HG03520 (cell line): ENCODE data around the gene KHDC1.
"Not testable (repeated sequence)": the region's sequence is repeated elsewhere in the genome, so short reads cannot be mapped to it uniquely, and the experiment has no call there.

Experiments used
- ATAC-seq: cut with Tn5 transposase; IDR thresholded peaks from one replicate; pipeline ENCODE4 v1.9.1; 2021; ENCODE audit warnings: mild to moderate bottlenecking, moderate library complexity; ENCODE audit not compliant: unreplicated experiment

The KHDC1 gene, protein sequence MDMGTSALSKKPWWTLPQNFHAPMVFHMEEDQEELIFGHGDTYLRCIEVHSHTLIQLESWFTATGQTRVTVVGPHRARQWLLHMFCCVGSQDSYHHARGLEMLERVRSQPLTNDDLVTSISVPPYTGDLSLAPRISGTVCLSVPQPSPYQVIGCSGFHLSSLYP

DNA sequence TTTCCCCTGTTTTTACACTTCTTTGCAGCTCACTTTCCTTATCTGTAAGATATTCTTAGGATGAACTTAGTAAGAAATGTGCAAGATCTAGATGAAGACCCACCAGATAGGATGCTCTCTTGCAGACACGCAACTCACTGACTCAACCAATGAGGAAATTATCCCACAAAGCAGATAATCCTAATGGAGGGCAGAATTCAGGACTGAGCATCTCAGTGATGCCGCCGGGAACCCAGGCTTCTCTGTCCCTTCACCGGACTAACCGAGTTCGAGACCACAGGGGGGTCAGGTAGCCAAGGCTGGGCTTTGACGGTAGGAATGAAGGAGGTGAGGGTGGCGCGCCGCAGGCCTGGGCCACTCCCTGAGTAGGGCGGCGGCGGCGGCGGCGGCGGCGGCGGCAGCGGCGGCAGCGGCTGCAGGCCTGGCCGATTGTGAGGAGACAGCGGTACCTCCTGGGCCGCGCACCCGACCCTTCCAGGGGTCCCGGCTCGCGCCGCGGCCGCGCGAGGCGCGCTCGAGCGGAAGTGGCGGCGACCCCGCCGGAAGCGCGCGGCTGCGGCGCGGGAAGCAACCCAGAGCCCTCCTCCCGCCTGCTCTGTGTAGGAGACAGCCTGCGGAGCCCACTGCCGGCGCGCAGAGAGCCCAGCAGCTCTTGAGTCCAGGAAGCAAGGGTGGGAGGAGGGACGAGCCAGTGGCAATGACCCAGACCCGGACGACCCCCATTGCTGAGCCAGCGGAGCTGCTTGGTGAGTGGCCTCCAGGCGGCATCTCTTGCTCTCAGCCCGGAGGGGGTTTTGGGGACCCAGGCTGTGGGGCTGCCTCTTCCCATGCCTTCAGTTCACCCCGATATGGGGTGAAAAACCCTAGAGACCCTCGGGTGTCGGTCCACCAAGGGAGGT lies at the start of gene KHDC1:
TSS of gene KHDC1 (minus strand) at position 526 of the 899 bp plus-strand sequence. CDS start 20,679 bp downstream, outside the sequence.
- peak; percentile 83 for ATAC-seq

DNA sequence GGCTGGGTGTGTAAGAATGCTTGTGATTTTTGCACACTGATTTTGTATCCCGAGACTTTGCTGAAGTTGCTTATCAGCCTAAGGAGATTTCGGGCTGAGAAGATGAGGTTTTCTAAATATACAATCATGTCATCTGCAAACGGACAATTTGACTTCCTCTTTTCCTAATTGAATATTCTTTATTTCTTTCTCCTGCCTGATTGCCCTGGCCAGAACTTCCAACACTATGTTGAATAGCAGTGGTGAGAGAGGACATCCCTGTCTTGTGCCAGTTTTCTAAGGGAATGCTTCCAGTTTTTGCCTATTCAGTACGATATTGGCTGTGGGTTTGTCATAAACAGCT lies 47.5 kb upstream of the KHDC1 start:
- ATAC-seq: not testable (repeated sequence)

DNA sequence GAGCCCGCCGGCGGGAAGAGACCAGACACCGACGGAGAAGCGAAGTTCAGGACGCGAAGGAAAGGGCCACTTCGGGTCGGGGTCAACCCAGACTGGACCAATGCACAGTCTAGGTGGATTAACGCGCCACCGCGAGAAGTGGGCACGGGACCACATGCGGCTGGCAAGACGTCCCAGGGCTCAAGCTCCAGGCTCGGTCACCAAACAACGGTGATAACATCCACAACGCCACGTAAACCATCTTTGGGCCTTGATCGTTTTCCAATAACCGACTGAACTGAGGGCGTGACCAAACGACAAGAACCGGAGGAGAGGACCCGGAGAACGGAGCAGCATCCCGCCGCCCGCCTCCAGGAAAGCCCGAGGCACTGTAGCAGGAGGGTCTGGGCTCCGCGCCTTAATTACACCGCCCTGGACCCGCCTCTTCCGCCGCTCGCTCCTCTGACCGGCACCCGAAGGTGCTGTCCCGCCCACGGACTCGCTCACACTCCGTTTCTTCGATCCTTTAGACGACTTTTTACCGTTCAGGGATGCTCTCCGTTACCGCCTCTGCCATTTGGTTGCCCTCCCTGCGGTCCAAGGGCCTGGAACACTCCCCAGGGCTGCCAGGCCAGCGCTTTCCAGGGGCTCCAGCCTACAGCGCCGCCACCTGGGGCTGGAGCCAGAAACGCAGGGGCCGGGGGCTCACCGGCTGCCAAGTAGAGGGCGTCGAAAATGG lies 46.9 kb upstream of the KHDC1 start:
- peak; percentile 95 for ATAC-seq

DNA sequence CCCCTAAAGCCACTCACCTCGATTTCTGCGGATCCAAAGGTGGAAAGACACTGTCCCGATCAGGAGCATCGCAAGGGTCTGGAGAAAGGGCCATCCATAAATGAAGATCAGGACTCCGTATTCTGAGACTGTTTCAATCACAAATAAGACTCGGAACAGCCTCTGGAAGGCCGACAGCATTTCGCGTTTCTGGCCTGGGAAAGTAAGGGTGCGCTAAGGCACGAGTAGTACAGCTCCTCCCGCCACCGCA lies 46.5 kb upstream of the KHDC1 start:
- peak; percentile 26 for ATAC-seq

DNA sequence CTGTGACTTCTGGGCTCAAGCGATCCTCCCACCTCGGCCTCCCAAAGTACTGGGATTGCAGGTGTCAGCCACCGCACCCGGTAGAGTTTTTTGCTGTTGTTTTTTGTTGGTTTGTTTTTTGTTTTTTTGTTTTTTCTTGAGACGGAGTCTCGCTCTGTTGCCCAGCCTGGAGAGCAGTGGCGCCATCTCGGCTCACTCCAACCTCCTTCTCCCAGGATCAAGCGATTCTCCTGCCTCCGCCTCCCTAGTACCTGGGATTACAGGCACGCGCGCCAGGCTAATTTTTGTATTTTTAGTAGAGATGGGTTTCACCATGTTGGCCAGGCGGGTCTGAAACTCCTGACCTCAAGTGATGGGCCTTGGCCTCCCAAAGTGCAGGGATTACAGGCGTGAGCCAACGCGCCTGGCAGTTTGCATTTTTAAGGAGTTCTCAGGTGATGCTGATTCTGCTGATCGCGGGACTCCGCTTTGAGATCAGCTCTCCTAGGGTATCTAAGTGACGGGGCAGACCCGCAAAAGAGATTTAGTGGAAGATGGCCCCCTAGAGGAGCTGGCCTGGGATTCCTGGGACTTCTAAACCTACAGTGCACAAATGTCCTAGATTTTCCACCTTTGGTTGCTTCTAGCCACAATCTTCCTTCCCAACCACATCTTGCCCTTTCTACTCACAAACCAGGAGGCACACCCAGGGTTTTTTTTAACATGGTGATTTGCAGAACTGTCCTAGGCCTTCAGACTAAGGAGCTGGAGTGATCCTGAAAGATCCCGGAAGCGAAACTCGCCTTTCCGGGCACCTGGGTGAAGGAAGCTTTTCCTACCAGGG lies 45.9 kb upstream of the KHDC1 start:
- no peak for ATAC-seq

DNA sequence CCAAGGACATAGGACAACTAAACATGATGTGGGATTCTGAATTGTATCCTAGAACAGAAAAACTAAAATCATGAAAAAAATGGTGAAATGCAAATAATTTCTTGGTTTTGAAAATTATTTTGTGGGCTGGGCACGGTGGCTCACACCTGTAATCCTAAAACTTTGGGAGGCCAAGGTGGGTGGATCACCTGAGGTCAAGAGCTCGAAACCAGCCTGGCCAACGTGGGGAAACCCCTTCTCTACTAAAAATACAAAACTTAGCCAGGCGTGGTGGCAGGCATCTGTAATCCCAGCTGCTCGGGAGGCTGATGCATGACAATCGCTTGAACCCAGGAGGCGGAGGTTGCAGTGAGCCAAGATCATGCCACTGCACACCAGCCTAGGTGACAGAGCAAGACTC lies 40.8 kb upstream of the KHDC1 start:
- not testable (repeated sequence) for ATAC-seq

DNA sequence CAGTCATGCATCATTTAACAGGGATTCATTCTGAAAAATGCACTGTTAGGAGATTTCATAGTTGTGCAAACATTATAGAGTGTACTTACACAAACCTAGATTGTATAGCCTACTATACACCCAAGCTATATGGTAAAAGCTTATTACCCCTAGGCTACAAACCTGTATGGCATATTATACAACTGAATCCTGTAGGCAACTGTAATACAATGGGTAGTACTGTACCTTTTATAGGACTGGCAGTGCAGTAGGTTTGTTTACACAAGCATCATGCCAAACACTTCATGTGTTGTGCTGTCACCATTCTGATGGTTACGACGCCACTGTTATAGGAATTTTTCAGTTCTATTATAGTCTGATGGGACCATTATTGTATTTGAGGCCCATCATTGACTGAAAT lies 39.3 kb upstream of the KHDC1 start:
- ATAC-seq: no peak

DNA sequence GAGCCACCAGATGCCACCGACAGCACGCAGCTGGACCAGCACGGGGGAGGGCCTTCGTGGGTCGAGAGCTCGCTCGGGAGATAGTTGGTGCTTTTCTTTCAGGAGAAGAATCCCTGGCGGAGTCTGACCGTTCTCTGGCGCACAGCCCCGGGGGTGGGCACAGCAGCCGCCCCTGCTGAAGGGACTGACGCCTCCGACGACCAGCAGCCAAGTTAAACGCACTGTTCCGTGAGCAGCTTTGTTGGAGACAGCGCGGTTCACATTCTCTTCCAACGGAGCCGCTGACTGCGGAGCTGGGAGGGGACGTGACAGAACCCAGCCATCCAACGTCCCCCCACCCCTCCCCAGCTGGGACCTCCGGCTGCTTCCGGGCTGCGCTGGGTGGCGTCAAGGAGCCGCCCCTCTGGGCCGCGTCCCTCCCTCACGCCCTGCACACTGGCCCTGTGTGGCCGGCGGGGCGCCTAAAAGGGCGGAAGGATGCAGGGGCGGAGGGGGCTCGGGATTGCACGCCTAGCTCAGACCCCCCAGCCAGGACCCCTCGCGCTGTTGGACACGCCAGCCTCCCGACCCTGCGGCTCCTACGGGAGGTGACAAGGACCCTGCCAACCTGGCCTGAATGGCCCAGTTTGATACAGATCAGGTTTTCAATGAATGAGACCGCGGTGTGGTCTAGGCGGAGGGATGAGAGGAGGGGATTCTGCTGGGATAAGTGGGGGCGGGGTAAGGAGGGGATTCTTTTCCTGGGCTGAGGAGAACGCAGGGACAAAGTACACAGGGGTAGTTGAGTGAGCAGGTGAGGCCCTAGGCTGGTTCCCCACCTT lies 36.4 kb upstream of the KHDC1 start:
- no peak for ATAC-seq

DNA sequence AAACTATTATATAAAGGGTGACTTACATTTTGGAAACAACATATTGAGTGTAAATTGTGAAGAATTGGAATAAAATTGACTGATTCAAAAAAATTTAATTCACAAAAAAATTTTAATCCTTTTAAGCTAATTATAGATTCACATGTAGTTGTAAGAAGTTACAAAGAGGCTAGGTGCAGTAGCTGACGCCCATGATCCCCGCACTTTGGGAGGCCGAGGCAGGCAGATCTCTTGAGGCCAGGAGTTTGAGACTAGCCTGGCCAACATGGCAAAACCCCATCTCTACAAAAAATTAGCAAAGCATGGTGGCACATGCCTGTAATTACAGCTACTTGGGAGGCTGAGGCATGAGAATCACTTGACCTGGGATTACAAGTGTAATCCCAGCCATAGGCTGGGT lies 30.3 kb upstream of the KHDC1 start:
- no peak for ATAC-seq

DNA sequence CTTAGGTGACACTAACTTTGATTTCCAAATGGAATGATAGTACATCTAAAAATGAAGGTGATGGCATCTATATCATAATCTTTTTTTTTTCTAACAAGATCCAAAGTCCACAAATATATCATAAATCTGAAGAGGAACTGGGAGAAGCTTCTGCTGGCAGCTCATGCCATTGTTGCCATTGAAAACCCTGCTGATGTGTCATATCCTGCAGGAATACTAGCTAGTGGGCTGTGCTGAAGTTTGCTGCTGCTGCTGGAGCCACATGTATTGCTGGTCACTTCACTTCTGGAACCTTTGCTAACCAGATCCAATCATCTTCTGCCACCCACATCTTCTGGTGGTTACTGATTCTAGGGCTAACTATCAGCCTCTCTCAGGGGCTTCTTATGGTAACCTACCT lies 27.4 kb upstream of the KHDC1 start:
- ATAC-seq: no peak

DNA sequence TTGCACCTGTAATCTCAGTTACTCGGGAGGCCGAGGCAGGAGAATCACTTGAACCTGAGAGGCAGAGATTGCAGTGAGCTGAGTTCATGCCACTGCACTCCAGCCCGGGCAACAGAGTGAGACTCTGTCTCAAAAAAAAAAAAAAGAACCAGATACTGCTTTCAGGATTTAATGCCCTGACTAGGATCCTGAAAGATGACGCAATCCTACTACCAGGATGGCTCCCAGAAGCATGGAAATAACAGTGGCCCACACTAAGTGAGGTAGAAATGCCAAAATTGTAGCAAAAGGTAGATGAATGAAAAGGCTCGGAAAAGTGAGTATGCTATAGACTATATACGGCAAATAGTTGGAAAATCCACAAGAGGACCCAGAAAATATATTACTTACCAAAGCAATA lies 23.8 kb upstream of the KHDC1 start:
- ATAC-seq: no peak

DNA sequence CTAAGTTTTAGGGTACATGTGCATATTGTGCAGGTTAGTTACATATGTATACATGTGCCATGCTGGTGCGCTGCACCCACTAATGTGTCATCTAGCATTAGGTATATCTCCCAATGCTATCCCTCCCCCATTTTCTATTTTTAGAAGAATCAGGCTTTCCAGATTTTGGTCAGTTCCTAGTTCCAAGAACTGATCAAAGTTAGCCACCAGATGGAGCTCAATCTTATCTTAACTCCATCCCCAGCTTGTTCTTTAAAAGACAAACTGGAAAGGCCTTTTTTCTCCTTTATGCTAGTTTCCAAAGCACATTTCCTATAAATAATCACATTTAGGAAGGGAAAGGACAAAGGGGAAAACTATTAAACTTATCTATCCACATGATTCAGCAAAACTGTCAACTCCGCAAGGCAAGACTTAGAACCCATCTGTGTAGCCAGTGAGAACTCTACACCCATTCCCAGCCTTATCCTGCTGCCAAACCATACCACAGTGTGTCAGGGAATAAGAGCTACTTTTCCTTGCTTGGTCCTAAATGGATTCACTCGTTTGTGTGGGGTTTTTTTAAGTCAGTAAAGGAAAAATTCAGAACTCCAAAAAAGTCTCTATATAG lies 22.8 kb upstream of the KHDC1 start:
- ATAC-seq: no peak

DNA sequence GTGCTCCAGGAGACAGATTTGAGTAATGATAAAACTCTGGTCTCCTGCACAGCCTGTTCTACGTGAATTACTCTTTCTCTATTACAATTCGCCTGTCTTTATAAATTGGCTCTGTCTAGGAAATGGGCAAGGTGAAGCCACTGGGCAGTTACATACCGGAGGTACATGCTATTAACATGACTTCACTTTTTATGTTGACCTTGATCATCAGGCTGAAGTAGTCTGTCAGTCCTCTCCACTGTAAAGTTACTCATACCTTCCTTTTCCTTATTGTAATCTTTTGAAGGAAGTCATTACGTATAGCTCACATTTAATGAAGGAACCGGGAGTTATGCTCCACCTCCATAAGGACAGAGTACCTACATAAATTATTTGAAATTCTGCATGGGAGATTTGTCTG lies 19.9 kb upstream of the KHDC1 start:
- ATAC-seq: no peak

DNA sequence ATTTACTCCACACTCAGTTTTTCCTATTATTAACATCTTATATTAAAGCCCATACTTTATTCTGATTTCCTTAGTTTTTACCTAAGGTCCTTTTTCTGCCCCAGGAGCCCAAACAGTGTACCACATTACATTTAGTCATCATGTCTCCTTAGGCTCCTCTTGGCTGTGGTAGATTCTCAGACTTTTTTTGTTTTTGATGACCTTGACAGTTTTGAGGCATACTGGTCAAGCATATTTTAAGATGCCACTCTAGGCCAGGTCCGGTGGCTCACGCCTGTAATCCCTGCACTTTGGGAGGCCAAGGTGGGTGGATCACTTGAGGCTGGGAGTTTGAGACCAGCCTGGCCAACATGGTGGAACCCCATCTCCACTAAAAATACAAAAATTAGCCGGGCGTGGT lies 18.7 kb upstream of the KHDC1 start:
- not testable (repeated sequence) for ATAC-seq

DNA sequence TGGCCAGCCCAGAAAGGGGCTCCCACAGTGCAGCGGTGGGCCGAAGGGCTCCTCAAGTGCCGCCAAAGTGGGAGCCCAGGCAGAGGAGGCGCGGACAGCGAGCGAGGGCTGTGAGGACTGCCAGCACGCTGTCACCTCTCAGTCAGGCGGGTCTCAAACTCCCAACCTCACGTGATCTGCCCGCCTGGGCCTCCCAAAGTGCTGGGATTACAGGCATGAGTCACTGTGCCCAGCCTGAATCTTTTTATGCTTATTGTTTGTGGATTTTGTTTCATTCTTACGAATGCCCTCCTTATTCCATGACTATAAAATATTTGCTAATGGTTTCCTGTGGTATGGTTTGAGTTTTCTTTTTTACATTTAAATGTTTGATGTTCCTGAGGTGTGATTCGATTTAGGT lies 6.3 kb upstream of the KHDC1 start:
- not testable (repeated sequence) for ATAC-seq

DNA sequence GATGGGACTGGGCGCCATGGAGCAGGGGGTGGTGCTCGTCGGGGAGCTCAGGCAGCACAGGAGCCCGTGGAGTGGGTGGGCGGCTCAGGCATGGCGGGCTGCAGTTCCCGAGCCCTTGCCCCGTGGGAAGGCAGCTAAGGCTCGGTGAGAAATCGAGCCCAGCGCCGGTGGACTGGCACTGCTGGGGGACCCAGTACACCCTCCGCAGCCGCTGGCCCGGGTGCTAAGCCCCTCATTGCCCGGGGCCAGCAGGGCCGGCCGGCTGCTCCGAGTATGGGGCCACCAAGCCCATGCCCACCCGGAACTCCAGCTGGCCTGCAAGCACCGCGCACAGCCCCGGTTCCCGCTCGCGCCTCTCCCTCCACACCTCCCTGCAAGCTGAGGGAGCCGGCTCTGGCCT lies 5.9 kb upstream of the KHDC1 start:
- not testable (repeated sequence) for ATAC-seq

DNA sequence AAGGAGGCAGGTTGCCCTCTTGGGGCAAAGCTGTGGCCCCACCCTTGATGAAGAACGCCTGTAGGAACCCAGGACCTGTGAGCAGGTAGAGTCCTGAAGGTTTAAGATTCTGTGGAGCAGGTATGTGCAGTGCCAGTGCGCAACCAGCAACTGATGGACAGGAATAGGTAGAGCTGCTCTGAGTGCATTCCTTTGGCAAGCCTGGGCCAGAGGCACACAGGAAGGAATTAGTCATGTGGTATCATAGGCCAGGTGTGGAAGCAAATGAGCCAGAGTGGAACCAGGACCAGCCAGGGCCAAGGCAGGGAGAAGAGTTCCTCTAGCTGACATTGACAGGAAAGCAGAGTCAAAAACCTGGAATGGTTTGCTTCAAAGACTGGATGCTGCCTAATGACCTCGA lies 1.4 kb upstream of the KHDC1 start:
- ATAC-seq: no peak

DNA sequence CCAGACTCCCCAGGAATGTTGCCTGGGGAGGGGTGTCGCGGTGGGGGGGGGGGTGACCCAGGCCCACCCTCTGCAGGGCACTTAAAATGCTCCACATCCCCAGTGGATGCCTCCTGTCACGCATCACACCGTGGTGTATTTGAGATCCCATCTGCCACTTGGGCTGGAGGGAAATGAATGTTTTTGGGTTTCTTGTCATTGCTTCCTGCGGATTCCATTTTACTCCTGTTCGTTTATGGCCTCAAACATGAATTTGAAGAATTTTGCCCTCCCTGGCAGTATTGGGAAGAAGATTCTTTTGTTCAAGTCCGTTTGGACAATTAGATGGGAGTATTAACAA lies 544 bp upstream of the KHDC1 start:
- ATAC-seq: peak; percentile 3

DNA sequence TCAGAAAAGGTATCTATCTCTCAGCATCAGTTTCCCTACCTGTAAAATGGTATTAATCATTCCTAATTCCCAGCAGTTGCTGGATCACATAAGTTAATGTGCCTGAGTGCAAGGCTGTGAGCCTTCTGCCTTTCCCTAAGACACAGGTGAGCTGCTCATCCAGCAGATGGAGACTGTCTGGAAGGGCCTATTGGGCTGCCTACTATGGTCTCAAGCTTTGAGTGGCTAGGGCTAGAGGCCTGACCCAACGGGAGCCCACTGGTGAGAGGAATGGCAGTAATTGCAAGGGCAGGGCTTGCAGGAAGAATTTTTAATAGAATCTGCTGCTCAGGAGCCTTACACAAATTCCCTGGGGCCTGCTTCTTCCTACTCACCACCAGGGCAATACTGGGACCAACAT lies 4.3 kb downstream of the KHDC1 start:
- ATAC-seq: no peak

DNA sequence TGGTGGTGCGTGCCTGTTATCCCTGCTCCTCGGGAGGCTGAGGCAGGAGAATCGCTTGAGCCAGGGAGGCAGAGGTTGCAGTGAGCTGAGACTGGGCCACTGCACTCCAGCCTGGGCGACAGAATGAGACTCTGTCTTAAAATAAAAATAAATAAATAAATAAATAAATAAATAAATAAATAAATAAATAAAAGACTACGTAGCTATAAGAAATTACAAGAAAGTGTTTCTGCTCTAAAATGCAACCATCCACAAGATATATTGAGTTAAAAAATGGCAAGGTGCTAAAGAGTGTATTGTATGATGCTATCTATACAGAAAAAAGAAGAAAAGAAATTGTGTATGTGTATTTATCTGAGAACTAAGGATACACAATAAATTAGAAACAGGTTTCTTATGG lies 8.7 kb downstream of the KHDC1 start:
- ATAC-seq: not testable (repeated sequence)
